DOHH2 (cell line): ENCODE results near the gene DMXL1.

ENCODE experiments used
- H3F3A ChIP-seq: fragments of 200-600 bp; sonication (generic), shearing (Covaris generic); 2 replicates; pipeline ENCODE4 v1.6.0; 2016; ENCODE audit warnings: antibody characterized with exemption, mild to moderate bottlenecking; ENCODE audit not compliant: control insufficient read depth, insufficient read depth
- H3K27ac ChIP-seq: fragments of 200-600 bp; sonication (generic); 2 replicates; pipeline ENCODE4 v1.5.1; 2014; ENCODE audit warnings: low read depth, mild to moderate bottlenecking, low read length, moderate library complexity
- H3K27me3 ChIP-seq: fragments of 200-600 bp; sonication (generic); 2 replicates; pipeline ENCODE4 v1.6.1; 2014; ENCODE audit warnings: mild to moderate bottlenecking, low read length, mixed read lengths; ENCODE audit not compliant: control insufficient read depth
- H3K36me3 ChIP-seq: fragments of 200-600 bp; sonication (generic); 2 replicates; pipeline ENCODE4 v1.6.1; 2014; ENCODE audit warnings: mild to moderate bottlenecking, low read length, moderate library complexity, mixed read lengths; ENCODE audit not compliant: control insufficient read depth
- H3K4me1 ChIP-seq: fragments of 200-600 bp; sonication (generic); 2 replicates; pipeline ENCODE4 v1.6.1; 2014; ENCODE audit warnings: mild to moderate bottlenecking, low read length, mixed read lengths; ENCODE audit not compliant: control insufficient read depth
- H3K4me2 ChIP-seq: fragments of 200-600 bp; sonication (generic); 2 replicates; pipeline ENCODE4 v1.6.0; 2014; ENCODE audit warnings: mild to moderate bottlenecking, low read length, moderate library complexity
- H3K4me3 ChIP-seq: fragments of 200-600 bp; sonication (generic); 2 replicates; pipeline ENCODE4 v1.5.1; 2014; ENCODE audit warnings: mild to moderate bottlenecking, low read length, mixed read lengths
- H3K79me2 ChIP-seq: fragments of 200-600 bp; sonication (generic); 2 replicates; pipeline ENCODE4 v1.6.1; 2014; ENCODE audit warnings: mild to moderate bottlenecking, low read length, mixed read lengths; ENCODE audit not compliant: control insufficient read depth
- H3K9me2 ChIP-seq: fragments of 200-600 bp; sonication (generic); replicated peaks from 2 replicates; pipeline ENCODE4 v1.6.1; 2014; ENCODE audit warnings: mild to moderate bottlenecking, low read length, mixed read lengths; ENCODE audit not compliant: control insufficient read depth
- H3K9me3 ChIP-seq: fragments of 200-600 bp; sonication (generic); 2 replicates; pipeline ENCODE4 v1.6.1; 2014; ENCODE audit warnings: antibody characterized with exemption, low read length, mixed read lengths; ENCODE audit not compliant: control insufficient read depth, insufficient read depth
- H4K20me1 ChIP-seq: fragments of 200-600 bp; sonication (generic); 2 replicates; pipeline ENCODE4 v1.6.0; 2014; ENCODE audit warnings: low read depth, mild to moderate bottlenecking, antibody characterized with exemption, low read length, moderate library complexity; ENCODE audit not compliant: control insufficient read depth, insufficient read depth
- EZH2phosphoT487 ChIP-seq: fragments of 200-600 bp; sonication (generic); IDR thresholded peaks from 2 replicates; pipeline ENCODE4 v1.6.1; 2017; ENCODE audit warnings: borderline replicate concordance, mild to moderate bottlenecking, antibody characterized with exemption, low read length, moderate library complexity, mixed read lengths
- TF ChIP-seq, protein P1 (sequence below): fragments of 200-600 bp; sonication (generic); IDR thresholded peaks from one replicate; pipeline ENCODE4 v1.5.1; 2014; ENCODE audit warnings: antibody characterized with exemption, mild to moderate bottlenecking, low read depth, low read length; ENCODE audit not compliant: poor library complexity, severe bottlenecking

The DMXL1 gene

GRCh38 chr5:119288379-119289033 is 217.6 kb downstream of the DMXL1 start:
- H3K27me3 ChIP-seq = no peaks in the 10 kb centered on the region
- H3K9me3 ChIP-seq = no peaks in the 10 kb centered on the region
- TF ChIP-seq, protein P1, sequence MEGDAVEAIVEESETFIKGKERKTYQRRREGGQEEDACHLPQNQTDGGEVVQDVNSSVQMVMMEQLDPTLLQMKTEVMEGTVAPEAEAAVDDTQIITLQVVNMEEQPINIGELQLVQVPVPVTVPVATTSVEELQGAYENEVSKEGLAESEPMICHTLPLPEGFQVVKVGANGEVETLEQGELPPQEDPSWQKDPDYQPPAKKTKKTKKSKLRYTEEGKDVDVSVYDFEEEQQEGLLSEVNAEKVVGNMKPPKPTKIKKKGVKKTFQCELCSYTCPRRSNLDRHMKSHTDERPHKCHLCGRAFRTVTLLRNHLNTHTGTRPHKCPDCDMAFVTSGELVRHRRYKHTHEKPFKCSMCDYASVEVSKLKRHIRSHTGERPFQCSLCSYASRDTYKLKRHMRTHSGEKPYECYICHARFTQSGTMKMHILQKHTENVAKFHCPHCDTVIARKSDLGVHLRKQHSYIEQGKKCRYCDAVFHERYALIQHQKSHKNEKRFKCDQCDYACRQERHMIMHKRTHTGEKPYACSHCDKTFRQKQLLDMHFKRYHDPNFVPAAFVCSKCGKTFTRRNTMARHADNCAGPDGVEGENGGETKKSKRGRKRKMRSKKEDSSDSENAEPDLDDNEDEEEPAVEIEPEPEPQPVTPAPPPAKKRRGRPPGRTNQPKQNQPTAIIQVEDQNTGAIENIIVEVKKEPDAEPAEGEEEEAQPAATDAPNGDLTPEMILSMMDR = no peak
- no peak for TF ChIP-seq EZH2phosphoT487
- H3F3A ChIP-seq = no peaks in the 10 kb centered on the region
- H3K27ac ChIP-seq = no peak overlapping the region
- H3K4me2 ChIP-seq = no peak overlapping the region
- H4K20me1 ChIP-seq = no peaks in the 10 kb centered on the region
- H3K4me3 ChIP-seq = no peak overlapping the region
- H3K4me1 ChIP-seq = peaks cover 46% of the 10 kb centered on the region
- no peaks in the 10 kb centered on the region for H3K9me2 ChIP-seq
- peaks cover 15% of the 10 kb centered on the region for H3K79me2 ChIP-seq
- no peaks in the 10 kb centered on the region for H3K36me3 ChIP-seq

- Histone ChIP-seq H3K27me3 (no peaks in the 10 kb centered on the region), H3K9me3 (no peaks in the 10 kb centered on the region), H3K4me1 (peaks cover 46% of the 10 kb centered on the region), H3K9me2 (no peaks in the 10 kb centered on the region), H3K27ac (no peak overlapping the region), H3K36me3 (no peaks in the 10 kb centered on the region), H4K20me1 (no peaks in the 10 kb centered on the region), H3K4me2 (peak overlapping the region; percentile 52), H3K4me3 (no peak overlapping the region), H3K79me2 (peaks cover 15% of the 10 kb centered on the region), H3F3A (no peaks in the 10 kb centered on the region)
- TF ChIP-seq, protein P1 = no peak
- no peak for TF ChIP-seq EZH2phosphoT487
Observed at GRCh38 chr5:119289438-119290044, 218.7 kb downstream of the DMXL1 start.

DNA sequence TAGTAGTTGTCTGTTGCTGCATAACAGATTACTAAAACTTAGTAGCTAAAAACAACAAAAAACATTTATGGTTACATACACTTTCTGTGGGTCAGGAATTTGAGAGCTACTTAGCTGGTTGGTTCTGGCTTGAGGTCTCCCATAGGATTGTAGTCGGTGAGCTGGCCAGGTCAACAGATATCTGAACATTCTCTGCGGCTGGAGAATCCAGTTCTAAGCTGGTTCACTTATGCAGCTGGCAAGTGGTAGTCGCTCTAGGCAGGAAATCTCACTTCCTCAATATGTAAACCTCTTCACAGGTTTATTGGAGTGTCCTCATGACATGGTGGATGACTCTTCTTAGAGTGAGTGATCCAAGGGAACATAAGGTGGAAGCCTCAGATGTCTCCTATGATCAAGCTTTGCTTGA is 219.3 kb downstream of the DMXL1 start:
- peak overlapping the region; percentile 25; the same call in 1 of the 2 replicates for H3K4me3 ChIP-seq
- peaks cover 45% of the 10 kb centered on the region for H3K4me1 ChIP-seq
- H3K27me3 ChIP-seq = no peaks in the 10 kb centered on the region
- no peaks in the 10 kb centered on the region for H3K9me3 ChIP-seq
- no peaks in the 10 kb centered on the region for H3K9me2 ChIP-seq
- H3K27ac ChIP-seq = no peak overlapping the region
- peaks cover 15% of the 10 kb centered on the region for H3K79me2 ChIP-seq
- no peaks in the 10 kb centered on the region for H3K36me3 ChIP-seq
- H3F3A ChIP-seq = no peaks in the 10 kb centered on the region
- H4K20me1 ChIP-seq = no peaks in the 10 kb centered on the region
- peak overlapping the region; percentile 52 for H3K4me2 ChIP-seq
- TF ChIP-seq EZH2phosphoT487 = no peak
- TF ChIP-seq, protein P1 = no peak
